ENCODE data around the gene FRY.

DNA sequence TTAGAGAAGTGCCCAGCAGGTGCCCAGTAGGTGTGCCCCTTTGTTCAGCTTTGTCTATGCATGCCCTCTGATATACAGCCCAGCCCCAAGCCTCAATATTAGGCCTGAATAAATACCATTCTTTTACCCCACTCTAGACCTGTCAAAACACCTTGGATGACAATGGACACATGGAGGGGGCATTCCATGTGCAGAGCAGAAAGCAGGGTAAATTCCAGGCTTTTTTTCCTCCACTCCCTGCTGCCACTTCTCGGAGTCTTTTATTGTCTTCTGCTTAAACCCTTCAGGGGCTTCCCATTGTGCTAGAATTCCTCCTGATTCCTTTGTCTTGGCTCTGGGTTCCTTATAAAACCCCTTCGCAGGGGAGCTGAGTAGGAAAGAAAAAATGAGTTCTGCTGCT, 5.8 kb upstream of the FRY start:
- no peak for TF ChIP-seq KAT7 (CRISPR knock-in tag; IDR thresholded peaks at IDR 0.05; ENCODE audit: borderline replicate concordance)
- no peak for TF ChIP-seq ZNF121 (CRISPR knock-in tag; IDR thresholded peaks at IDR 0.05)
- TF ChIP-seq, protein P1, sequence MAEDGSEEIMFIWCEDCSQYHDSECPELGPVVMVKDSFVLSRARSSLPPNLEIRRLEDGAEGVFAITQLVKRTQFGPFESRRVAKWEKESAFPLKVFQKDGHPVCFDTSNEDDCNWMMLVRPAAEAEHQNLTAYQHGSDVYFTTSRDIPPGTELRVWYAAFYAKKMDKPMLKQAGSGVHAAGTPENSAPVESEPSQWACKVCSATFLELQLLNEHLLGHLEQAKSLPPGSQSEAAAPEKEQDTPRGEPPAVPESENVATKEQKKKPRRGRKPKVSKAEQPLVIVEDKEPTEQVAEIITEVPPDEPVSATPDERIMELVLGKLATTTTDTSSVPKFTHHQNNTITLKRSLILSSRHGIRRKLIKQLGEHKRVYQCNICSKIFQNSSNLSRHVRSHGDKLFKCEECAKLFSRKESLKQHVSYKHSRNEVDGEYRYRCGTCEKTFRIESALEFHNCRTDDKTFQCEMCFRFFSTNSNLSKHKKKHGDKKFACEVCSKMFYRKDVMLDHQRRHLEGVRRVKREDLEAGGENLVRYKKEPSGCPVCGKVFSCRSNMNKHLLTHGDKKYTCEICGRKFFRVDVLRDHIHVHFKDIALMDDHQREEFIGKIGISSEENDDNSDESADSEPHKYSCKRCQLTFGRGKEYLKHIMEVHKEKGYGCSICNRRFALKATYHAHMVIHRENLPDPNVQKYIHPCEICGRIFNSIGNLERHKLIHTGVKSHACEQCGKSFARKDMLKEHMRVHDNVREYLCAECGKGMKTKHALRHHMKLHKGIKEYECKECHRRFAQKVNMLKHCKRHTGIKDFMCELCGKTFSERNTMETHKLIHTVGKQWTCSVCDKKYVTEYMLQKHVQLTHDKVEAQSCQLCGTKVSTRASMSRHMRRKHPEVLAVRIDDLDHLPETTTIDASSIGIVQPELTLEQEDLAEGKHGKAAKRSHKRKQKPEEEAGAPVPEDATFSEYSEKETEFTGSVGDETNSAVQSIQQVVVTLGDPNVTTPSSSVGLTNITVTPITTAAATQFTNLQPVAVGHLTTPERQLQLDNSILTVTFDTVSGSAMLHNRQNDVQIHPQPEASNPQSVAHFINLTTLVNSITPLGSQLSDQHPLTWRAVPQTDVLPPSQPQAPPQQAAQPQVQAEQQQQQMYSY (CRISPR knock-in tag; IDR thresholded peaks at IDR 0.05) = no peak
- no peak for TF ChIP-seq CBFB (CRISPR knock-in tag; IDR thresholded peaks at IDR 0.05; ENCODE audit: low read depth)
- TF ChIP-seq, protein P2, sequence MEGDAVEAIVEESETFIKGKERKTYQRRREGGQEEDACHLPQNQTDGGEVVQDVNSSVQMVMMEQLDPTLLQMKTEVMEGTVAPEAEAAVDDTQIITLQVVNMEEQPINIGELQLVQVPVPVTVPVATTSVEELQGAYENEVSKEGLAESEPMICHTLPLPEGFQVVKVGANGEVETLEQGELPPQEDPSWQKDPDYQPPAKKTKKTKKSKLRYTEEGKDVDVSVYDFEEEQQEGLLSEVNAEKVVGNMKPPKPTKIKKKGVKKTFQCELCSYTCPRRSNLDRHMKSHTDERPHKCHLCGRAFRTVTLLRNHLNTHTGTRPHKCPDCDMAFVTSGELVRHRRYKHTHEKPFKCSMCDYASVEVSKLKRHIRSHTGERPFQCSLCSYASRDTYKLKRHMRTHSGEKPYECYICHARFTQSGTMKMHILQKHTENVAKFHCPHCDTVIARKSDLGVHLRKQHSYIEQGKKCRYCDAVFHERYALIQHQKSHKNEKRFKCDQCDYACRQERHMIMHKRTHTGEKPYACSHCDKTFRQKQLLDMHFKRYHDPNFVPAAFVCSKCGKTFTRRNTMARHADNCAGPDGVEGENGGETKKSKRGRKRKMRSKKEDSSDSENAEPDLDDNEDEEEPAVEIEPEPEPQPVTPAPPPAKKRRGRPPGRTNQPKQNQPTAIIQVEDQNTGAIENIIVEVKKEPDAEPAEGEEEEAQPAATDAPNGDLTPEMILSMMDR (IDR thresholded peaks at IDR 0.05) = no peak

Data from WTC11 (cell line).